Fibroblast of skin of abdomen (primary cell): ENCODE results near the gene RAVER1.
"Not testable (repeated sequence)": the region's sequence is repeated elsewhere in the genome, so short reads cannot be mapped to it uniquely, and the experiment has no call there.

Experiments used
- DNase-seq: peaks from one replicate; pipeline ENCODE4 v3.0.0-alpha.2; 2013

RAVER1 gene

GRCh38 chr19:10339977-10340376, 6.6 kb upstream of the RAVER1 start:
- no peak for DNase-seq

DNA sequence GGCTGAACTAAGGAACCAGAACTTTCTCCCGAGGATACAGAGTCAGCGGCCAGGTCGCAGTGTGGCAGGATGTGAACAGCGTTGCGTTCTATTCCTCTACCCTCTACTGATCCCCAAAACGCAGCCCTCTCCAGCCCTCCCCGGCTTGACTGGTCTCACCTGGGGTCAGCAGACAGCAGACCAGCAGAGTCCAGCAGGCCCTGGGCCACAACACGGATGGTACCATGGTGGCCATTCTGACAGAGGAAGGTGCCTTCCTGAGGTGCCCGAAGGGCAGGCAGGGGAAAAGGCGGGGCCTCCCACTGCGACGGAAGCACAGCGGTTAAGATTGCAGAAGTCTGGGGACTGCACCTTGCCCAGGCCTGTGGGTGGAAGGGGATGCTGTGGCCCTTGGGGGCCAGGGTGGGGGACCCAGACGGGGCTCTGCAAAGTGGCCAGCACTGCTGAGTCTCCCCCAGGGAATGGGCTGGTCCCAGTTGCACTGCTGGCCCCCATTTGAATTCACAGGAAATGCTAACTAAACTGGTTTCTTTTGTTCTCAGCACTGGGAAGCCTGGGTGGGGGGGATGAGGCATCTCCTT, 6.1 kb upstream of the RAVER1 start, which contains the start of gene ICAM3:
TSS of gene ICAM3 (minus strand) at position 245 of the 581 bp plus-strand sequence. CDS start at position 235, 10 bp downstream.
- DNase-seq = no peak

- no peak for DNase-seq
Observed at GRCh38 chr19:10338940-10339339, 5.6 kb upstream of the RAVER1 start.

DNA sequence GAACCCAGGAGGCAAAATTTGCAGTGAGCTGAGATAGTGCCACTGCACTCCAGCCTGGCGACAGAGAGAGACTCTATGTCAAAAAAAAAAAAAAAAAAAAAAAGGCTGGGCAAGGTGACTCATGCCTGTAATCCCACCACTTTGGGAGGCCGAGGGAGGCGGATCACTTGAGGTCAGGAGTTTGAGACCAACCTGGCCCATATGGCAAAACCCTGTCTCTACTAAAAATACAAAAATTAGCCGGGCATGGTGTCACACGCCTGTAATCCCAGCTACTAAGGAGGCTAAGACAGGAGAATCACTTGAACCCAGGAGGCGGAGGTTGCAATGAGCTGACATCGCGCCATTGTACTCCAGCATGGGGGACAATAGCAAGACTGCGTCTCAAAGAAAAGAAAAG, 3.4 kb upstream of the RAVER1 start:
- not testable (repeated sequence) for DNase-seq

- no peak for DNase-seq
Observed at GRCh38 chr19:10335352-10335985, 2.1 kb upstream of the RAVER1 start.

DNA sequence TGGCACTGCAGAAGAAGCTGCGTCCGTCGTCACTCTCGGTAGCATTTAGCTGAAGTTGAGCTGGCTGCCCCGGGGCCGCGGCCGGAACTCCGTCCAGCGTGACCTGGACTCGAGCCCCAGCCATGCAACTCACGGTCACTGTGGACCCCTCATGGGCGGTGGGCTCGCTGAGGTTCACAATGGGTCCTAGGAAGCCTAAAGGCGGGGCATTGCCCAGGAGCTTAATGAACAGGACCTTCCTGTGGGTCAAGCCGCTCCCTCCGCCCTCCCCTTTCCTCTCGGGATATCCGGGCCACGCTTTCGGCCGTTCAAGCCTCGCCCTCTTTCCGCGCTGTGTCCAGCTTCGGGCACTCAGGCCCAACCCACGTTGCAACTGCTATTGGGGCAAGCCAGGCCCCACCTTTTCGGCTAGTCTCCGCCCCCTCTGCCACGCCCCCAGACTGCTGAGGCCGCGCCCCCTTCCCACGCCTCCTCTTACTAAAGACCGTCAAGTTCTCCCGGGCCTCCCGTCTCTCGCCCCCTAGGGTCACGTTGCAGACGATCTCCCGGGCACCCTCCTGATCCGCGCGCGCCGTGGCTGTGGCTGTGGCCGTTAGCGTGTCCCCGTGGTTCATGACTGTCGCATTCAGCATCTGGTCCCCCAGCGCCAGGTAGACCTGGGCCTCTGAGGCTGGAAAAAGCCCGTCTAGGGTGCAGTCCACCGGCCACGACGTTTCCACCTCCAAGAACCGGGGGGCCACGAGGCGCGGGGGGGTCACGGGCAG, 1.4 kb upstream of the RAVER1 start:
- DNase-seq = peak; percentile 88

- no peak for DNase-seq
Observed at GRCh38 chr19:10333758-10334587, 644 bp upstream of the RAVER1 start.

DNA sequence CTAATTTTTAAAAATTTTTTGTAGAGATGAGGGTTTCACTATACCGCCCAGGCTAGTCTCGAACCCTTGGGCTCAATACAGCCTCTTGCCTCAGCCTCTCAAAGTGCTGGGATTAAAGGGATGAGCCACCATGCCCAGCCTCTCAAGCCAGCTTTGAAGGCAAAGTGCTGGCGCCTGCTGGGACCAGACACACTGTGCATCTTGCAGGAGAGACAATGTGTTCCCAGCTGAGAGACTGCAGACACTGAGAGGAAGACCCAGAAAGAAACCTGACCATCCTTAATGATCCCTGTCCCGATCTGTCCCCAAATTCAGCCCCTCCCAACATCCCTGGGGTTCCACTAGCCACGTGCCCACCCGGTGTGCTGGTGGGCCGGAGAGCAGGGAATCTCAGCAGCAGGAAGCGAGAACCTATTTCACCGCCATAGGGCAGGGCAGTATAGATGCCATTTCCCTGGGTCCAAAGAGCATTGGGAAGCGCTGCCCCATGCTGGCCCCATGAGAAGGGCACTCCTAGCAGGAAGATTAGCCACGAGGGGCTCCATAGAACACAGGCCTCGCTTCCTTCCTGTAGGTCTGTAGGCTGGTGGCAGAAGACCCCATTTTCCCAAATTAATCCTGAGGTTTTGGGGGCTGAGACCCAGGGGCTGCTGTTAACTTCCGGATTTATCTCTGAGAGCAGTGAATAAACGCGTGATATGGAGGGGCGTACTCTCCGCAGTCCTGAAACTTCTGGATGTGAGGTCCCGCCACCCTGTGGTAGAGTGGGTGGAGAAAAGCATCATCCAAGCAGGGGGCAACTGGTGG, 968 bp downstream of the RAVER1 start:
- DNase-seq = no peak

DNA sequence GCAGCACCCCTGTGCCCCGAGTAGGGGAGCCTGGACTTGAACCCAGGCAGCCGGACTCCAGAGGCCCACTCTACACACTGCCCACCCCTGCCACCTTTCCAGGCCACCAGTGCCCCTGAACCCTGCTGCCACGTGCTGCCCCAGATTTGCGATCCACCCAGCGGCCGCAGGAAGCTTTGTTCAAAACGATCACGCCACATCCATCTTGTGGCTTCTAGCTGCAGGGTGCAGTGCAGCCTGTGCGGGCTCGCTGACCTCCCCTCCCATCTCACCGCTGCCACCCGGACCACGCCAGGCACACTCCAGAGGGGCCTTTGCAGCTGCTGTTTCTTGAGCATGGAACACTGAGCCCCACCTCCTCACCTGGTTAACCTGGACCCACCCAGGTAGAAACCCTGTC, 3.8 kb downstream of the RAVER1 start:
- DNase-seq = no peak

- DNase-seq = no peak
Observed at GRCh38 chr19:10328558-10329429, 4.5 kb downstream of the RAVER1 start.

DNA sequence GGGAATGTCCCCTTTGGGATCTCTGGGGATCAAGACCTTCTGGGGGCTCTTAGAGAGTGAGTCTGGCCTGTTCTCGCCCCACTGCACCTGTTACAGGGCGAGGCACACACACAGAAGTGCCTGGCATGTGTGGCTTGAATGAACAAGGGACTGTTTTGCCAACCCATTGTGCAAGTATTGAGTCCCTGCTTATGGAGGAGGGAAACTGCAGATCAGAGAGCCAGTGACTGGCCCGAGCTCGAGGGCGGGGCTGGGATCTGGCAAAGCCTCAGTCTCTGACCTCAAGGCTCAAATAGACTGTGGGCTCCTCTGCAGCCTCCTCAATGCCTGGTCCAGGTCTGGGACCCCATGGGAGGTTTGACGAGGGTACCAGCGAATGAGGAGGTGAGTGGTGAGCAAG, 5.5 kb downstream of the RAVER1 start:
- no peak for DNase-seq

- DNase-seq = no peak
Observed at GRCh38 chr19:10325732-10326131, 7.6 kb downstream of the RAVER1 start.

DNA sequence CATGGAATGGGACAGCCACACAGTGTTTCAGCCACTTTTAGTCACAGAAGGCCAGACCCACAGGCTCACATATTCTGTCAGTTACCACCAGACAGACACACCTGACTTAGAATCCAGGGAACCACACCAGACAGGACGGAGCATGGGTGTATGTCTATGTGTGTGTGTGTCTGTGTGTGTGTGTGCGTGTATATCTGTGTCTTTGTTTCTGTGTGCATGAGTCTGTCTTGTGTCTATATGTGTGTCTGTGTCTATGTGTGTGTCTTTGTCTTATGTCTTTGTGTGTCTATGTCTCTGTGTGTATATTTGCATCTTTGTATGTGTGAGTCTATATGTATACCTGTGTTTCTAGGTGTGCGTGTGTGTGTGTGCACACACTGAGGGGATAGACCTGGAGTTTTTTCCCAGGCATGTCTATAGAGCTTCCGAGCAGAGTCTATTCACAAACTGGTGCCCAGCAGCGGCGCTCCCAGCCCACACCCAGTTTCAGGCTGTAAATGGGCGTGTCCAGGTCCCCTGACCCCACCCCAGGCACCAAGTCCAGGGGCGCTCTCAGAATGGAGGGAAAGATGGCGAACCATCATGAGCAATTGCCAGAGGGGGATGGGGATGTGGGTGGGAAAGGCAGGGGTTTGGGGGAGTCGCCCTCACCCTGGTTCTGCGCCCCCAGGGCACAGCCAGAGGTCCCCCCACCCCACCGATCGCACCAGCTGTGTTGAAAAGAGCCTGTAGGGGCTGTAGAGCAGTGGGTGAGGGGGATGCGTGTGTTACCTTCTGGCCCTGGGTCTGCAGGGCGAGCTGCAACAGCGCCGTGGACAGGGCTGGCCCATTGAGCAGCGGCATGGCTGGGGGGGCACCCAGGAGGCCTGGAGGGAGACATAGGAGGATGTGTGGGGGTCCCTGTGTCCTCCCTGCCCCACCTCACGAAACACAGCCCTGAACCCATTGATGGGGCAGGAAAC, 11.2 kb downstream of the RAVER1 start:
- no peak for DNase-seq

DNA sequence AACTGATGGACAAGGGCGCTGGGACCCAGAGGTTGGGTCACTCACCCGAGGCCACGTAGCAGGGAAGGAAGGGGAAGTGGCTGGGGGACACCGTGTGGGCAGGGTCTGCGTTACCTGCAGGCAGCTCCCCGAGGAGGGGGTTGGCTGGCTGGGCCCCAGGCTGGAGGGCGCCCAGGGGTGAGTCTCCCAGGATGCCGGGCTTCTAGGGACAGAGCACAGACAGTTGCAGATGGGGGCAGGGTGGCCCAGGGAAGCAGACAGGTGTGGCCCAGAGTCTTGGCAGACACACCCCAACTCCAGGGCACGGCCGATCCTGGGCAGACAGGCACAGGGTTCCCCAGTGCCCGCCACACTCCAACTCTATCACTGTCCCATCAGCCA, 11.9 kb downstream of the RAVER1 start:
- no peak for DNase-seq

DNA sequence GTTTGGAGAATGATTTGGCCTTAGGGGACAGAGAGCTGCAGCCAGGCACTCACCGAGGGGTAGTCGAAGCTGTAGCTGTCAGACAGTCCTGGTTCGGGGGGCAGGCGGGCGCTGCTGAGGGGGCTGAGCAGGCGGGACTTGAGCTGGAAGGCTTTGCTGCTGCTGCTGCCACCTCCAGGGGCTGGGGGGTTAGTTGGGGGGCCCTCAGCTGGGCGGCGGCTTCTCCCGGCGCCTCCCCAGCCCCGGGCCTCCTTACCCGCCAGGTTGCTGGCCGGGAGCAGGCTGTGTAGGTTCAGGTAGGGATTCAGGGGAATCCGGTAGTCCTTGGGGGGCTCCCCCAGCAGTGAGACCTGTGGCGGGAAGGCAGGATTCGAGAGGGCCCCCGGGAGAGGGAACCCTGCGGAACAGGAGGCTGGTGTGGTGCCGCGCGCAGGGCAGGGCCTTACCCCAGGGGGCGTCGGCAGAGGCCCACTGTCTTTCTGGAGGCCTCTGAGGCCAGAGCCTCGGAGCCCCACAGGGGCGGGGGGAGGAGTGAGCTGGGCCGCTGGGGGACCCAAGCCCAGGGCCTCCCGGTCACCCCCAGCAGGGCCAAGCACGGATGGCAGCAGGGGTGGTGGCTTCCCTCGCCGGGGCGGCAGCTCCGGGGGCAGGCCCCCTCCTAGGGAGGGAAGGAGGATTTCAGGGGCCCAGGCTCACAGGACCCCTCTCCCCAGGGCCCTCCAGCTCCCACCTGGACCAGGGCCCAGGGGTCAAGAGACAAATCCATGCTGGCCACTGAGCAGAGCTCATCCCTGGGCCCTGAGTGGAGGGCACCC, 12.5 kb downstream of the RAVER1 start:
- DNase-seq = no peak

DNA sequence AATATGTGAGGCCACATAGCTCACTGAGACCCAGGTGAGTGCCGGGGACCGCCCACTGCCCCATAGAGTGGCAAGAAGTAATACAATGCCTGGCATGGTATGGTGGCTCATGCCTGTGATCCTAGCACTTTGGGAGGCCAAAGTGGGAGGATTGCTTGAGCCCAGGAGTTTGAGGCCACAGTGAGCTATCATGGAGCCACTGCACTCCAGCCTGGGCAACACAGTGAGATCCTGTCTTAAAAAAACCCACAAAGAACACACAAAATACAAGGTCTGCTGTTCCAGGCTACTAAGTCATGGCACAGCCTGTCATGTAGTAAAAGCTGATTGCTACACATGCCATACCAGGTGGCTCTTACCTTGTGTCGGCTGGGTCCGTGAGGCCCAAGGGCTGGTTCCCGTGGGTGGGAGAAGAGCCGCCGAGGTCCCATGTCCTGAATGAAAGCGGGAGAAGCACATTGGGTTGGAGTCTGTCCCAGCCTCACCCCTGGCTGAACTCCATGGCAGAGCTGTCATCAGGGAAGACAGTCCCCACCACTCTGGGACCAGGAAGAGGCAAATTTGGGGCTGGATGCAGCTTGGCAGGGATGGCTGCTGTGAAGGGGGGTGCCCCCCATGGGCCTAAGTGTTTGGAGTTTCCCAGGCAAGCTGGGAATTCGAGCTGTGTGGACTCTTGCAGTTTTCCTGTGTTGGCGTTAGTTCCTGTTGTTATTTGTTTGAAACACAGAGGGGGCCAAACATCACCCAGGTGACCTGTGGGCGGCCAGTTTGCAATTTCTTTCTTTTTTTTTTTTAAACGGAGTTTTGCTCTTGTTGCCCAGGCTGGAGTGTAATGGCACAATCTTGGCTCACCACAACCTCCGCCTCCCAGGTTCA, 14.3 kb downstream of the RAVER1 start:
- DNase-seq = no peak

- no peak for DNase-seq
Observed at GRCh38 chr19:10317857-10318462, 15.4 kb downstream of the RAVER1 start.
